BLaER1 treated with 17β-estradiol and CSF1 and Interleukin-3, amounts not matched to agents 10 nM and 100 nM (cell line): ENCODE data around the gene HNRNPM.

Experiments used
- H3K27ac ChIP-seq, 11 experiments: shearing (Covaris generic); formaldehyde crosslinking; 2 replicates each; pipeline ENCODE4 v1.8.1; 2022
- H3K27me3 ChIP-seq, 11 experiments: shearing (Covaris generic); formaldehyde crosslinking; 2 replicates each; pipeline ENCODE4 v1.8.1; 2022
- H3K36me3 ChIP-seq, 11 experiments: shearing (Covaris generic); formaldehyde crosslinking; 2 replicates each; pipeline ENCODE4 v1.8.1; 2022
- H3K4me1 ChIP-seq, 10 experiments: shearing (Covaris generic); formaldehyde crosslinking; 2 replicates each; pipeline ENCODE4 v1.8.1; 2022
- H3K4me2 ChIP-seq, 11 experiments: shearing (Covaris generic); formaldehyde crosslinking; 2 replicates each; pipeline ENCODE4 v1.8.1; 2022
- H3K4me3 ChIP-seq, 10 experiments: shearing (Covaris generic); formaldehyde crosslinking; 2 replicates each; pipeline ENCODE4 v1.8.1; 2022
- H3K9ac ChIP-seq, 11 experiments: shearing (Covaris generic); formaldehyde crosslinking; 2 replicates each; pipeline ENCODE4 v1.8.1; 2022
- H3K9me3 ChIP-seq, 11 experiments: shearing (Covaris generic); formaldehyde crosslinking; replicated peaks in 1 of 11; 2 replicates each; pipeline ENCODE4 v1.8.1; 2022
- H4K20me1 ChIP-seq, 11 experiments: shearing (Covaris generic); formaldehyde crosslinking; 2 replicates each; pipeline ENCODE4 v1.8.1; 2022
- Cebpa-rat ChIP-seq, 11 experiments: shearing (Covaris generic); IDR thresholded peaks; 2 replicates each; pipeline ENCODE4 v1.8.1; 2022

Gene HNRNPM

DNA sequence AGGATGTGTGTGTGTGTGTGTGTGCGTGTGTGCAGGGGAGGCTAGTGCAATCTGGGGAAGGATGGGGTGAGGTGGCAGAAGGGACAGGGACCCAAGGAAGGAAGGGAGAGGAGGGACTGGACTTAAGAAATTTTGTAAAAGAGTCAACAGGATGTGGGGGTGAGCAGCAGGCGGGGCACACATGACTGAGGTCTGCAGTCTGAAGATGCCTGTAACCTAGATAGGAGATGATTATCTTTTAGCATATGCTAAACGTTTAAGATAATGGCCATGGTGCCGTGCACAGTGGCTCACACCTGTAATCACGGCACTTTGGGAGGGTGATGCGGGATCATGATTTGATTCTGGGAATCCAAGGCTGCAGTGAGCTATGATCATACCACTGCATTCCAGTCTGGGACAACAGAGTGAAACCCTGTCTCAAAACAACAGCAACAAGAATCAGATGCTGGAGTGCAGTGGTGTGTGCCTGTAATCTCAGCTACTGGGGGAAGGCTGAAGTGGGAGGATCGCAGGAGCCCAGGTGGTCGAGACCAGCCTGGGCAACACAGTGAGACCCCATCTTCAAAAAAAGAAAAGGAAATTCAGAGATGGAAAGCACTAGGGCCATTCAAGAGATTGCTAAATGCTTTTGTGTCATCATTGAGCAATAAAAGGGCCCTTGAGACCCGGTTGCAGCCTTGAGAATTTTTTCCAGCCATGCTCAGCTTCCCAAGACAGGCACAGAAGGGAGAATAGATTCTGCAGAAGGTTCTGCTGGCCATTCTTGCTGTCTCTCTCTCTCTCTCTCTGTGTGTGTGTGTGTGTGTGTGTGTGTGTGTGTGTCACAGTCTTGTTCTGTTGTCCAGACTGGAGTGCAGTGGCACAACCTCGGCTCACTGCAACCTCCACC is 73.0 kb downstream of the HNRNPM start:
- Histone ChIP-seq H3K4me3 (peak overlapping the region in 2 of 10 experiments; percentile 21 to 44; a peak in 1 of 20 replicates), H3K9me3 (no peaks in the 10 kb centered on the region), H3K27me3 (no peaks in the 10 kb centered on the region), H3K4me2 (peak overlapping the region; percentile 48 to 97 (median 79)), H3K27ac (peak overlapping the region; percentile 8 to 100 (median 99); a peak in 20 of 22 replicates), H3K9ac (peak overlapping the region; percentile 17 to 79 (median 70); a peak in 19 of 22 replicates), H4K20me1 (peaks cover 0 to 40% (median 0%) of the 10 kb centered on the region in 11 experiments; a peak in 7 of 22 replicates), H3K4me1 (peaks cover 31 to 93% (median 71%) of the 10 kb centered on the region in 10 experiments), H3K36me3 (peaks cover 0 to 35% (median 24%) of the 10 kb centered on the region in 11 experiments; a peak in 18 of 22 replicates)
- peak in 9 of 11 experiments; percentile 54 to 77 (median 75); a peak in 15 of 22 replicates for TF ChIP-seq Cebpa-rat (IDR thresholded peaks at IDR 0.05)

DNA sequence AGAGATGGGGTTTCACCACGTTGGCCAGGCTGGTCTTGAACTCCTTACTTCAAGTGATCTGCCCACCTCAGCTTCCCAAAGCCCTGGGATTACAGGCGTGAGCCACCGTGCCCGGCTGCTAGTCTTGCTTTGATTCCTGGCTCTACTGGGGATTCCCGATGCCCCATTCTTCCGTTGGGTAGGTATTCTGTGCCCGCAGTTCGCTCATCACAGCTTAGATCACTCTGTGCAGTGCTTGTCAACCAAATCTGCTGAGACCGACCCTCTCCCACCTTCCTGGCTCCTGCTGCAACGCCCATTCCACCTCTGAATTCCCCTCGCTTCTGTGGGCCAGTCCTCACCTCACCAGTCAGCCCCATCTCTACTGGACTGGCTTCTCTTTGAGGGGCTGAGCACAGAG is 73.8 kb downstream of the HNRNPM start:
- no peak for TF ChIP-seq Cebpa-rat (IDR thresholded peaks at IDR 0.05)
- H3K9ac ChIP-seq: peak overlapping the region in 9 of 11 experiments; percentile 21 to 79 (median 71); a peak in 13 of 22 replicates

DNA sequence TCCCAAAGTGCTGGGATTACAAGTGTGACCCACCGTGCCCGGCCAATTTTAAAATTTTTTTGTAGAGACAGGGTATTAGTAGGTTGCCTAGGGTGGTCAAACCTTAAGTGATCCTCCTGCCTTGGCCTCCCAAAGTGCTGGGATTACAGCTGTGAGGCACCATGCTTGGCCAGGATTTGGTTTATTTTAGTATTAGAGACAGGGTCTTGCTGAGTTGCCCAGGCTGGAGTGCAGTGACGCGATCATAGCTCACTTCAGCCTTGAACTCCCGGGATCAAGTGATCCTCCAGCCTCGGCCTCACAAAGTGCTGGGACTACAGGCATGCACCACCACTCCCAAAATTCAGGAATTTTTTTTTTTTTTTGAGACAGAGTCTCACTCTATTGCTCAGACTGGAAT is 74.6 kb downstream of the HNRNPM start:
- Histone ChIP-seq H3K27ac (peak overlapping the region in 6 of 11 experiments; percentile 9 to 100 (median 99); a peak in 10 of 22 replicates), H3K27me3 (no peaks in the 10 kb centered on the region), H3K4me3 (no peak overlapping the region), H3K36me3 (peaks cover 0 to 51% (median 39%) of the 10 kb centered on the region in 11 experiments; a peak in 18 of 22 replicates), H3K4me1 (peaks cover 20 to 88% (median 62%) of the 10 kb centered on the region in 10 experiments), H3K9me3 (no peaks in the 10 kb centered on the region), H4K20me1 (peaks cover 0 to 50% (median 0%) of the 10 kb centered on the region in 11 experiments; a peak in 7 of 22 replicates), H3K4me2 (peak overlapping the region in 6 of 11 experiments; percentile 77 to 97 (median 88); a peak in 12 of 22 replicates), H3K9ac (peak overlapping the region in 3 of 11 experiments; percentile 6 to 79 (median 74); a peak in 4 of 22 replicates)
- no peak for TF ChIP-seq Cebpa-rat (IDR thresholded peaks at IDR 0.05)

More for the DNA sequence above, 73.8 kb downstream of the HNRNPM start:
- Histone ChIP-seq H3K4me2 (peak overlapping the region in 9 of 11 experiments; percentile 58 to 97 (median 85); a peak in 18 of 22 replicates), H4K20me1 (peaks cover 0 to 44% (median 0%) of the 10 kb centered on the region in 11 experiments; a peak in 7 of 22 replicates), H3K4me3 (peak overlapping the region in 1 of 10 experiments; percentile 44; a peak in 1 of 20 replicates), H3K36me3 (peaks cover 0 to 42% (median 31%) of the 10 kb centered on the region in 11 experiments; a peak in 18 of 22 replicates), H3K9me3 (no peaks in the 10 kb centered on the region), H3K27ac (peak overlapping the region in 10 of 11 experiments; percentile 51 to 100 (median 99); a peak in 19 of 22 replicates), H3K4me1 (peaks cover 24 to 89% (median 64%) of the 10 kb centered on the region in 10 experiments), H3K27me3 (no peaks in the 10 kb centered on the region)

DNA sequence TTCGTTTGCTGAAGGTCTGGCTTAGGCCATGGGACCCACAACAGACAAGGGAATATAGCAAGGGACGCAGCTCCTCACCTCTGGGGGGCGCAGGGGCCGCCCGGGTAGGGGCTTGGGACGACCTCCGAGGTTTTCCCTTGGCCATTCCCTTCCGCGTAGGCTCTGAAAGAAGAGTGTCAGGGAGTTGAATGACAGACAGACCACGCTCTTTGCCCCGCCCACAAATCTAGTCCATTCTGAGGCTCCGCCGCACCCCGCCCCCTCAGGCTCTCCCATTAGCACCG is 80.6 kb downstream of the HNRNPM start:
- Histone ChIP-seq H3K4me3 (no peak overlapping the region; a peak in 1 of 20 replicates), H3K4me2 (peak overlapping the region in 1 of 11 experiments; percentile 56; a peak in 1 of 22 replicates), H3K9me3 (peaks cover 0 to 39% (median 20%) of the 10 kb centered on the region in 11 experiments; a peak in 16 of 22 replicates), H3K27ac (no peak overlapping the region; a peak in 1 of 22 replicates), H3K9ac (no peak overlapping the region), H3K4me1 (peaks cover 4 to 68% (median 21%) of the 10 kb centered on the region in 10 experiments; a peak in 15 of 20 replicates), H4K20me1 (peaks cover 0 to 90% (median 48%) of the 10 kb centered on the region in 11 experiments; a peak in 15 of 22 replicates), H3K27me3 (no peaks in the 10 kb centered on the region), H3K36me3 (peaks cover 10 to 99% (median 98%) of the 10 kb centered on the region in 11 experiments; a peak in 21 of 22 replicates)
- no peak for TF ChIP-seq Cebpa-rat (IDR thresholded peaks at IDR 0.05)

DNA sequence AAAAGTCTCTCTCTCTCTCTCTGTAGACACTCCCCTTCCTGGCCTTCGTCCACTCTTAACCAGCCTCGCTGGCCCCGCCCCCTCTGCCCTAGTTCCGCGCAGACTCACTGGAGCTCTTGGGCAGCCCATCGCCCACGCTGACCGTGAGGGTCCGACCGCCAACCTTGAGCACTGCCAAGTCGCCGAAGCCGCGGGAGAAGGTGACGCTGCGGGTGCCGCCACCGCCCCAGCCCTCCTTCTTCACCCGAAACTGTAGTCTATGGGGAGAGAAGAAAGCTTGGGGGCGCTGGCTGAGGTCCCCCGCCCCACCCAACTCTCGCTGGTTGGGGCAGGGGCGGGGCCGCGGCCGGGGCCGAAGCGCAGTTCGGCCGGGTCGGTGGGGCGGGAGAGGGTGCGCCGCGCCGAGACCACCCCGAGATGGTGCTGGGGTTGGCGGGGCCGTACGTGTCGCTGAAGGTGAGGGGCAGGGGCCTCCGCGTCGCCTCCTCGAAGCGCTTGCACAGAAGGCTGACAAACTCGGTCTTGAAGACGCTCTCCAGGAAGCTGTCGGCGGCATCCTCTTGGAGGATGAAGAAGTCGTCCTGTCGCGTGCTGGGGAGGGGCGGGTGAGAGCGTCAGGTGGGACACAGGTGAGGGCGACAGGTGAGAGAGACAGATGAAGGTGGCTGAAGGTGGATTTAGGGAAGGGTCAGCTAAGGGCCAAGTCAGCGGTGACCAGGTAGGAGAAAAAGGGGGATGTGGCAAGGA is 81.7 kb downstream of the HNRNPM start:
- peaks cover 10 to 100% (median 100%) of the 10 kb centered on the region in 11 experiments; a peak in 21 of 22 replicates for H3K36me3 ChIP-seq
- peak overlapping the region in 3 of 11 experiments; percentile 38 to 48 (median 41); a peak in 1 of 22 replicates for H3K9ac ChIP-seq
- peaks cover 0 to 39% (median 20%) of the 10 kb centered on the region in 11 experiments; a peak in 16 of 22 replicates for H3K9me3 ChIP-seq
- H3K27me3 ChIP-seq: no peaks in the 10 kb centered on the region
- peaks cover 4 to 57% (median 18%) of the 10 kb centered on the region in 10 experiments; a peak in 15 of 20 replicates for H3K4me1 ChIP-seq
- peaks cover 0 to 93% (median 55%) of the 10 kb centered on the region in 11 experiments; a peak in 15 of 22 replicates for H4K20me1 ChIP-seq
- peak overlapping the region in 6 of 10 experiments; percentile 8 to 52 (median 40); a peak in 9 of 20 replicates for H3K4me3 ChIP-seq
- H3K27ac ChIP-seq: peak overlapping the region in 8 of 11 experiments; percentile 25 to 67 (median 41); a peak in 10 of 22 replicates
- peak overlapping the region; percentile 9 to 64 (median 49); a peak in 19 of 22 replicates for H3K4me2 ChIP-seq
- no peak for TF ChIP-seq Cebpa-rat (IDR thresholded peaks at IDR 0.05)

DNA sequence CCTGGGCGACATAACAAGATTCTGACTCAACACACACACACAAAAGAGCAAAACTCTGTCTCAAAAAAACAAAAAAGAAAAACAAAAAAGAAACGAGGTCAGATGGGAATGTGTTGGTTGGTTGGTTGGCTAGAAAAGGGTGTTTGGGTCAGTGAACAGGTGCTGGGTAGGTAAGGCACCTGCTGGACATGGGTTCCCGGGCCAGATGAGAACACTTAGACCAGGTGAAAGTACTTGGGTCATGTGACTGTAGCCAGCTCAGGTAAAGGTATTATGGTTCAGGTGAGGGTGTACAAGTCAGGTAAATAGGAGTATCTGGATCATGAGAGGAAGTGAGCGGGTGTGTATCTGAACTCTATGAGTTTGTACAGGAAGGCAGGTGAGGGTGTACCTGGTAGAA is 83.7 kb downstream of the HNRNPM start:
- no peak overlapping the region for H3K4me2 ChIP-seq
- TF ChIP-seq Cebpa-rat (IDR thresholded peaks at IDR 0.05): no peak
- H3K9me3 ChIP-seq: peaks cover 0 to 39% (median 20%) of the 10 kb centered on the region in 11 experiments; a peak in 16 of 22 replicates
- no peaks in the 10 kb centered on the region for H3K27me3 ChIP-seq
- H3K4me1 ChIP-seq: peaks cover 6 to 41% (median 16%) of the 10 kb centered on the region in 10 experiments; a peak in 15 of 20 replicates
- no peak overlapping the region for H3K9ac ChIP-seq
- peaks cover 10 to 100% (median 100%) of the 10 kb centered on the region in 11 experiments; a peak in 21 of 22 replicates for H3K36me3 ChIP-seq
- no peak overlapping the region for H3K27ac ChIP-seq
- peaks cover 0 to 97% (median 75%) of the 10 kb centered on the region in 11 experiments; a peak in 15 of 22 replicates for H4K20me1 ChIP-seq
- H3K4me3 ChIP-seq: no peak overlapping the region

DNA sequence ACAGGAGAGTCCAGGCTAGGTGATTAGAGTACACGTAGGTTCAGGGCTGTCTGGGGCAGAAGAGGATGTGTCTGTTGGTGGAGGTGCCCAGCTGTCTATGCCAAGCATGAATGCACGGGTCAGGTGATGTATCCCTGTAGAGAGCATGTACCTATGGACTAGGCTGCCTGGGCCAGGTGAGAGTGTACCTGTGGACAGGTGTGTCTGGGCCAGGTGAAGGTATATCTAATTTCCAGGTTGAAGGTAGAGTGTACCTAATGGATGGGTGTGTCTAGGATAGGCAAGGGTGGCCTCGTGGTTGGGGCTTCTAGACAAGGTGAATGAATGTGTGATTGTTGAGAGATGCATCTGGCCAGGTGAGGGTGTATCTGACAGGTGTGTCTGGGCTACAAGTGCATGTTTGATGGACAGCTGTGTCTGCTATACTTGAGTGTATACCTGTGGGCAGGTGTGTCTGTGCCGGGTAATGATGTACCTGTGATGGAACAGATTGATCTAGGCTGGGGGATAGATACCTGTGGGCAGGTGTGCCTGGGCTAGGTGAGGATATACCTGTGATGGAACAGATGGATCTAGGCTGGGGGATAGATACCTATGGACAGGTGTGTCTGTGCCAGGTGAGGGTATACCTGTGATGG is 84.7 kb downstream of the HNRNPM start:
- H3K9me3 ChIP-seq: peaks cover 0 to 39% (median 20%) of the 10 kb centered on the region in 11 experiments; a peak in 16 of 22 replicates
- H3K4me1 ChIP-seq: peaks cover 6 to 39% (median 16%) of the 10 kb centered on the region in 10 experiments; a peak in 15 of 20 replicates
- H3K9ac ChIP-seq: no peak overlapping the region
- H3K36me3 ChIP-seq: peaks cover 10 to 100% (median 100%) of the 10 kb centered on the region in 11 experiments; a peak in 21 of 22 replicates
- no peak overlapping the region for H3K4me2 ChIP-seq
- H3K4me3 ChIP-seq: no peak overlapping the region
- H3K27me3 ChIP-seq: no peaks in the 10 kb centered on the region
- no peak for TF ChIP-seq Cebpa-rat (IDR thresholded peaks at IDR 0.05)
- peaks cover 0 to 100% (median 78%) of the 10 kb centered on the region in 11 experiments; a peak in 15 of 22 replicates for H4K20me1 ChIP-seq
- H3K27ac ChIP-seq: no peak overlapping the region
